Naive thymus-derived CD8-positive, alpha-beta T cell (primary cell): ENCODE data around the gene SYNGAP1. TPM values are rescaled to one million over a fixed set of nuclear protein-coding genes. Genes with fewer than 3 reads are reported as not detected.
A peak's percentile ranks its signal among the peaks of the same experiment; 100 is the strongest.

ENCODE experiments used
- ATAC-seq, 2 donors: fragments of 150-1000 bp; cut with Tn5 transposase in 1 of 2; sonication (Bioruptor Pico), chemical (Tn5 transposase) in 1 of 2; 1 replicate in 1 of 2; 2 replicates in 1 of 2; pipeline ENCODE4 v1.10.0; 2021; ENCODE audit warnings: mild to moderate bottlenecking in 2 of 2, moderate library complexity in 2 of 2
- POLR2A ChIA-PET: fragments of 350-600 bp; sonication (Branson Sonifier 250); formaldehyde crosslinking; loops from one replicate; lab custom pipeline; 2021; ENCODE audit warnings: antibody characterized with exemption; lab: Charles Lee
- DNase-seq, 10 donors: peaks; one replicate each; pipeline versions ENCODE4 v3.0.0 to v3.0.0-alpha.2; 2020 to 2022
- H3K27ac Mint-ChIP-seq, 10 donors: one replicate each; pipeline ENCODE4 v1.8.0; 2020 to 2022; ENCODE audit warnings: mild to moderate bottlenecking in 10 of 10, mixed read lengths in 10 of 10, moderate library complexity in 4 of 10, inconsistent platforms in 1 of 10
- H3K27me3 Mint-ChIP-seq, 5 donors: one replicate each; pipeline ENCODE4 v1.8.0; 2021 to 2022; ENCODE audit warnings: mixed read lengths in 5 of 5
- H3K36me3 Mint-ChIP-seq, 3 donors: one replicate each; pipeline ENCODE4 v1.8.0; 2020 to 2022; ENCODE audit warnings: mixed read lengths in 3 of 3, mild to moderate bottlenecking in 2 of 3, inconsistent platforms in 1 of 3
- H3K4me1 Mint-ChIP-seq, 4 donors: one replicate each; pipeline ENCODE4 v1.8.0; 2021 to 2022; ENCODE audit warnings: mixed read lengths in 4 of 4
- H3K4me3 Mint-ChIP-seq, 10 donors: one replicate each; pipeline ENCODE4 v1.8.0; 2020 to 2022; ENCODE audit warnings: mild to moderate bottlenecking in 10 of 10, mixed read lengths in 10 of 10, moderate library complexity in 6 of 10, inconsistent platforms in 1 of 10
- H3K9me3 Mint-ChIP-seq, 9 donors: one replicate each; pipeline ENCODE4 v1.8.0; 2020 to 2022; ENCODE audit warnings: mixed read lengths in 9 of 9, mild to moderate bottlenecking in 3 of 9, inconsistent platforms in 1 of 9, moderate library complexity in 1 of 9
- polyA plus RNA-seq, 3 donors: library from polyadenylated mRNA; unstranded; fragments of 300-500 nt; fragmentation: Illumina TruSeq; gene quantifications; one replicate each; pipeline ENCODE4 v1.2.3, GENCODE V29; 2021
- total RNA-seq, 8 experiments: library from RNA in 2 of 8; stranded (reverse) in 2 of 8; gene quantifications; one replicate each; pipeline ENCODE4 v1.2.3 and lab custom pipeline; 2021 to 2026

Gene SYNGAP1
- total and polyA plus RNA-seq, 5 experiments from 2014 or later = 0.38 to 66.6 (median 1.9) TPM

DNA sequence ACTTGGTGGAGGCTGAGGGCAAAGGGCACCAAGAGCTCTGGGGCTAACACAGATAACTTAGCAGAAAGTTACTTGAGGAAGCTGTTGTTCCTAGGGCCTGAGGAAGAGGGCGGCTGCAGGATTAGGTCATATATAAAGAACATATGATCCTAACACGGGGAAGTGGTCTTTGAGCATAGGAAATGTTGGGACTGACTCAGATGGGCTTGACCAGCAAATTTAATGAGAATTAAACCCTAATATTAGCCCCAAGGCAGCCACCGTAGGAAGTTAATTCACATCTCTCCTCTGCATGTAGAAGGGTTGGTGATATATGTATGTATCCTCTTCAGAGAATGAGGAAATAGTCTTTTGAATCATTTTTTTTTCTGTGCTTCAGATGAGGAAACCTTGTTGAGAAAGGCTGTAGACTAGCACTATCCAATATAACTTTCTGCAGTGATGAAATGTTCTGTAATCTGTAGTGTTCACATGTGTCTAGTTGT is 25.3 kb downstream of the SYNGAP1 start:
- ATAC-seq (no peak), DNase-seq (no peak)
- H3K4me1 Mint-ChIP-seq = peaks cover 8 to 44% (median 20%) of the 10 kb centered on the region in 4 donors
- POLR2A ChIA-PET = interaction anchor here (2.0 kb wide), 1 partner anchor 14 kb away, joined by 10 read pairs; no protein-coding TSS in a partner anchor
- H3K4me3 Mint-ChIP-seq = no peak overlapping the region
- no peaks in the 10 kb centered on the region for H3K9me3 Mint-ChIP-seq
- H3K27ac Mint-ChIP-seq = peak overlapping the region in 6 of 10 donors; percentile 9 to 79 (median 42)
- no peaks in the 10 kb centered on the region for H3K27me3 Mint-ChIP-seq
- H3K36me3 Mint-ChIP-seq = peaks cover 0 to 71% (median 6%) of the 10 kb centered on the region in 3 donors

DNA sequence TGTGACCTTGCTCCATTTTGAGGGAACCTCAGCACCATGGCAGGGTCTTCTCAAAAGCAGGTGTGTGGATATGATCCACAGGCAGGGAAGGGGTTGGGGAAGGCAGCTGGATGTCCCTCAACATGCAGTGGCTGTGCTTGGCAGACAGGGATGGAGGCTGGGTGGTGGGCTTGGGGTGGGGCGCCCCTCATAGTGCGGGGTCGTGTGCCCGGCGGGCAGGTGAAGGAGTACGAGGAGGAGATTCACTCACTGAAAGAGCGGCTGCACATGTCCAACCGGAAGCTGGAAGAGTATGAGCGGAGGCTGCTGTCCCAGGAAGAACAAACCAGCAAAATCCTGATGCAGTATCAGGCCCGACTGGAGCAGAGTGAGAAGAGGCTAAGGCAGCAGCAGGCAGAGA is 26.5 kb downstream of the SYNGAP1 start:
- Mint-ChIP-seq H3K4me3 (no peak overlapping the region), H3K27ac (peak overlapping the region in 5 of 10 donors; percentile 3 to 89 (median 76)), H3K27me3 (no peaks in the 10 kb centered on the region), H3K9me3 (no peaks in the 10 kb centered on the region), H3K36me3 (peaks cover 0 to 65% (median 6%) of the 10 kb centered on the region in 3 donors), H3K4me1 (peaks cover 8 to 50% (median 20%) of the 10 kb centered on the region in 4 donors)
- ATAC-seq (no peak), DNase-seq (no peak)
- POLR2A ChIA-PET = interaction anchor here (0.6 to 0.9 kb wide), 3 partner anchors 9 to 145 kb away, joined by 3 to 4 read pairs (median 4); no protein-coding TSS in a partner anchor

DNA sequence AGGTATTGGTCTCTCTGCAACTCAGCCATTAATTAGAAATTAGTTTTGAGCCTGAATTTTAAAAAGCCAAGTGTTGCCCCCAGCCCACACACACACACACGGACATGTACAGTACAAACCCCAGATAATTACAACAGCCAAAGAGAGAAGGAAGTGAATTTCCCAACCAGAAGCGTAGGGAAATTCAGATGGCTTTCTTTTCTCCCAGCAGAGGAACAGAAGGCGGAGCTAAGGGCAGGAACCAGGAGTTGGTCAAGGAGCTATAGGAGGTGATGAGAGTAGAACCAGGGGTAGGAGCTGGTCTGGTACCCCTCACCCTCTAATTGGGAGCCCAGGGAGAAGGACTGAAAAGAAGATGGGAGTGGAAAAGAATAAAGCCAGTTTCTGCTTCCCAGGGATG is 30.6 kb downstream of the SYNGAP1 start:
- peak overlapping the region; percentile 2 to 72 (median 54) for H3K27ac Mint-ChIP-seq
- H3K4me3 Mint-ChIP-seq = peak overlapping the region in 1 of 10 donors; percentile 3
- peaks cover 30 to 73% (median 41%) of the 10 kb centered on the region in 4 donors for H3K4me1 Mint-ChIP-seq
- peaks cover 0 to 40% (median 8%) of the 10 kb centered on the region in 3 donors for H3K36me3 Mint-ChIP-seq
- DNase-seq (no peak), ATAC-seq (no peak)
- POLR2A ChIA-PET = interaction anchor here (1.1 kb wide), 1 partner anchor 120 kb away, joined by 3 read pairs; no protein-coding TSS in a partner anchor
- no peaks in the 10 kb centered on the region for H3K9me3 Mint-ChIP-seq
- no peaks in the 10 kb centered on the region for H3K27me3 Mint-ChIP-seq

DNA sequence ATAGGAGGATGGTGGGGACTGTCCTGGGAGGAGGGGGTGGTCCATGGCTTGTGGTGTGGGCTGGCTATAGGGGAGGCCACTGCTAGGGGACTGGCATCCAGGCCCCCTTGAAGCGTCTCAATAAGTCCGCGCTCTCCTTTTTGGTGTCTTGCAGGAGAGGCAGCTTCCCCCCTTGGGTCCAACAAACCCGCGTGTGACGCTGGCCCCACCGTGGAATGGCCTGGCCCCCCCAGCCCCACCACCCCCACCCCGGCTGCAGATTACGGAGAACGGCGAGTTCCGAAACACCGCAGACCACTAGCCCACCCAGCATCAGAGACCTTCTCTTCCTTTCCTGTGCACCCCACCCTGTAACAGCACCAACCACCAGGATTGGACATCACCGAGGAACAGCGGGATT is 31.7 kb downstream of the SYNGAP1 start:
- peaks cover 0 to 40% (median 15%) of the 10 kb centered on the region in 3 donors for H3K36me3 Mint-ChIP-seq
- peaks cover 32 to 79% (median 49%) of the 10 kb centered on the region in 4 donors for H3K4me1 Mint-ChIP-seq
- peak overlapping the region; percentile 48 to 91 (median 74) for H3K27ac Mint-ChIP-seq
- H3K4me3 Mint-ChIP-seq = peak overlapping the region in 3 of 10 donors; percentile 8 to 77 (median 33)
- H3K27me3 Mint-ChIP-seq = no peaks in the 10 kb centered on the region
- no peak for DNase-seq
- no peak for ATAC-seq
- POLR2A ChIA-PET = no interaction called here
- no peaks in the 10 kb centered on the region for H3K9me3 Mint-ChIP-seq

DNA sequence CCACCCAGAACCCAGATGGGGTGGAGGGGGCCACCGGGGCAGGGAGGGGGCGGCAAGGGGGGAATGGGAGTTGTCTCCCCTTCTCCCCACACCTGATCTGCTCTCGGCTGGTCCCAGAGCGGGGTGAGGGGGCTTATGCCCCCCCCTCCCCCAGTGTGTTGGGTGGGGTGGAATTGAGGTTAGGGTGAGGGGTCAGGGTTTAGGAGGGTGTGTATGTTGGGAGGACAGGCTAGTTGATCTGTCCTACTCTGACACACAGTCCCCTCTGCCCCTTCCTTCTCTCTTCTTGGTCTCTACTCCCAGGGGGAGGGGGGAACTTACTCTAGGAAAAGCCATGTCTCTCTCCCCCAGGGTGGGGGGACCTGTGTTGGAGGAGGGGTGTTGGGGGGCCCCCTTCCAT is 32.6 kb downstream of the SYNGAP1 start:
- no peak for DNase-seq
- H3K36me3 Mint-ChIP-seq = peaks cover 0 to 42% (median 19%) of the 10 kb centered on the region in 3 donors
- POLR2A ChIA-PET = interaction anchor here (0.6 to 4.2 kb wide), 2 partner anchors 21 to 111 kb away, joined by 4 to 52 read pairs; no protein-coding TSS in a partner anchor
- no peaks in the 10 kb centered on the region for H3K9me3 Mint-ChIP-seq
- peak overlapping the region; percentile 8 to 98 (median 75) for H3K27ac Mint-ChIP-seq
- peaks cover 34 to 85% (median 51%) of the 10 kb centered on the region in 4 donors for H3K4me1 Mint-ChIP-seq
- no peak for ATAC-seq
- H3K27me3 Mint-ChIP-seq = no peaks in the 10 kb centered on the region
- H3K4me3 Mint-ChIP-seq = peak overlapping the region in 2 of 10 donors; percentile 29 to 100

DNA sequence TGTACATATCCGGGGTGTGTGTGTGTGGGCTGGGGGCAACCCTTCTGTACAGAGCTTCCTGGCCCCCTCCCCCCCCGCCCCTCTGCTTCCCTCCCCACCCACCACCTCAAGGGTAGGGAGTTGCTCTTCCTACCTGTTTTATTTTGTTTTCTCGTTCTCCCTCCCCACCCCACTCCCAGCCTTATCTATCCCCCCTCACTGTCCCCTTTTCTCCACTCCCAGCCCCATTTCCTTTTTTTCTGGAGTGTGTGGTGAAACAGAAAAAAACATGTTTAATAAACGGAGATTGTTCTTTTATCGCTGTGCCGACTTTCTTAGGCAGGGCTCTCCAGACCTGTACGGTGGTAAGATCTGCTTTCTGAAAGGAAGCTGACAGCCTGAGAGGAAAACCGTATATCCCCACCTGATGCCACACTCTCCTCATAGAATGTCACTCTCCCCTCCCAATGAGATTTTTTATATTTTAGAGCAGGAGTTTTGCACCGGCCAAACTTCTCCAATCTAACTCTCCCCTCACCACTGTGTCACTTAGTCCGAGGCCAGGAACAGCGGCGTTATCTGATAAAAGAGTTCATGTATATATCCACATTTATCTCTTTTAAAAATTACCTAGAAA is 33.6 kb downstream of the SYNGAP1 start:
- ATAC-seq (no peak), DNase-seq (peak in 2 of 10 donors; percentile 19 to 23)
- POLR2A ChIA-PET = interaction anchor here (0.8 to 4.2 kb wide), 15 partner anchors 22 to 481 kb away, joined by 3 to 52 read pairs (median 6); partner anchors contain the start of genes BAK1, CUTA, ITPR3 and PFDN6
- H3K9me3 Mint-ChIP-seq = no peaks in the 10 kb centered on the region
- H3K27ac Mint-ChIP-seq = peak overlapping the region; percentile 63 to 99 (median 96)
- no peaks in the 10 kb centered on the region for H3K27me3 Mint-ChIP-seq
- H3K4me3 Mint-ChIP-seq = peak overlapping the region; percentile 91 to 100 (median 94)
- peaks cover 32 to 77% (median 44%) of the 10 kb centered on the region in 4 donors for H3K4me1 Mint-ChIP-seq
- peaks cover 0 to 33% (median 19%) of the 10 kb centered on the region in 3 donors for H3K36me3 Mint-ChIP-seq

DNA sequence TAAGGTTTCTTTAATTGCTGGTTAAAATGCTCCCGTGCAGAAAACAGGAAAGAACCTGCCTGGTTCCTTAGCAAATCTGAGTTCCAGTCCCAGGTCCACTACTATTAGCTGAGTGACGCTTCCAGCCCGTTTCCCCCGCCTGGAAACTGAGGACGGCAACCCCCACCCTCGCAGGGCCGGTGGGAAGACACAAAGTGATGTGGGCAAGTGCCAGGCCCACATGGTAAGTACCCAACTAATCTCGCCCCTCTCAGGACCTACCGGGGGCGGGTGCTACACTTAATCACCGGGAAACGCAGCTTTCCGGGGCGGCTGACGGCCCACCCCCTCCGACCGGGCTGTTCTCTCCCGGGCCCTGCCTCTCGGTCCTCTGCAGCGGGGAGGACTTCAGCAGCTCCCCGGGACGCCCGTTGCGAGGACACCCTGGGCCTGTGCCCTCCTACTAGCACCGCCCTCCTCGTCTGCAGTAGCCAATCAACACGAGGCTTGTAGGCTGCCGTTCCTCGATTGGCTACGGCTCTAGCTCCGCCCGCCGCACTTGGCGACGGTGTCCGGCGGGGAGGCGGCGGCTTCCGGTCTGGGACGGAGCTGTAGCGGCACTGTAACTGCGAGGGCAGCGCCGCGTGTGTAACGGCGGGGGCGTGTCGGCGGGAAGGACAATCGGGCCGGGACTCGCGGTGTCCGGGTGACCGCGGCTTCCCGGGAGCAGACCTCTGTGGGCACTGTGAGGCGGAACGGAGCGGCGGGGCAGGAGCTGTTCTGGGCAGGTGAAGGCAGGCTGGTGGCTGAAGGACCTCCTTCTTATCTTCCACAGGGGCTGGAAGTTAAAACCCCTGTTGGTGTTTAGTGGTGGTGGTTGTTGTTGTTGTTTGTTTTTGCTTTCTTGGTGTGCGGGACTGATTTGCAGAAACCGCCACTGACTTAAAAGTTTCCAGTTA is 34.4 kb downstream of the SYNGAP1 start, which contains the start of gene ZBTB9:
Gene ZBTB9, plus strand, starts transcription at position 568 of the 938 bp plus-strand sequence. CDS start 525 bp downstream, outside the sequence.
- Mint-ChIP-seq H3K36me3 (peaks cover 0 to 25% (median 14%) of the 10 kb centered on the region in 3 donors), H3K4me1 (peaks cover 31 to 69% (median 43%) of the 10 kb centered on the region in 4 donors), H3K27ac (peak within 1 kb of the TSS; percentile 63 to 99 (median 96)), H3K9me3 (no peaks in the 10 kb centered on the region), H3K4me3 (peak within 1 kb of the TSS; percentile 91 to 100 (median 94)), H3K27me3 (no peaks in the 10 kb centered on the region)
- DNase-seq (peak; percentile 87 to 96 (median 92)), ATAC-seq (peak; percentile 97 to 99)
- POLR2A ChIA-PET = interaction anchor here (0.6 to 4.2 kb wide), 19 partner anchors 23 to 482 kb away, joined by 3 to 52 read pairs (median 6); partner anchors contain the start of genes BAK1, CUTA, ITPR3 and PFDN6

DNA sequence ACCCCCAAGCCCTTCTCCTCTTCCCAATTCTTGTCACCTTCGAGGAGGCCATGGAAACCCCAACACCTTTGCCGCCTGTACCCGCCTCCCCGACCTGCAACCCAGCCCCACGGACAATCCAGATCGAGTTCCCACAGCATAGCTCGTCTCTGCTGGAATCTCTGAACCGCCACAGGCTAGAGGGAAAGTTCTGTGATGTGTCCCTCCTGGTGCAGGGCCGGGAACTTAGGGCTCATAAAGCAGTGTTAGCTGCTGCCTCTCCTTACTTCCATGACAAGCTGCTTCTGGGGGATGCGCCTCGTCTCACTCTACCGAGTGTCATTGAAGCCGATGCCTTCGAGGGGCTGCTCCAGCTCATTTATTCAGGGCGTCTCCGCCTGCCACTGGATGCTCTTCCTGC is 35.2 kb downstream of the SYNGAP1 start:
- no peak for ATAC-seq
- Mint-ChIP-seq H3K36me3 (peaks cover 0 to 22% (median 14%) of the 10 kb centered on the region in 3 donors), H3K27ac (peak overlapping the region; percentile 63 to 99 (median 96)), H3K4me1 (peaks cover 31 to 68% (median 42%) of the 10 kb centered on the region in 4 donors), H3K9me3 (no peaks in the 10 kb centered on the region), H3K4me3 (peak overlapping the region; percentile 91 to 100 (median 94)), H3K27me3 (no peaks in the 10 kb centered on the region)
- peak in 1 of 10 donors; percentile 7 for DNase-seq
- POLR2A ChIA-PET = interaction anchor here (0.9 to 4.2 kb wide), 10 partner anchors 24 to 184 kb away, joined by 3 to 52 read pairs (median 10); partner anchors contain the start of genes BAK1, CUTA, PFDN6 and PHF1

DNA sequence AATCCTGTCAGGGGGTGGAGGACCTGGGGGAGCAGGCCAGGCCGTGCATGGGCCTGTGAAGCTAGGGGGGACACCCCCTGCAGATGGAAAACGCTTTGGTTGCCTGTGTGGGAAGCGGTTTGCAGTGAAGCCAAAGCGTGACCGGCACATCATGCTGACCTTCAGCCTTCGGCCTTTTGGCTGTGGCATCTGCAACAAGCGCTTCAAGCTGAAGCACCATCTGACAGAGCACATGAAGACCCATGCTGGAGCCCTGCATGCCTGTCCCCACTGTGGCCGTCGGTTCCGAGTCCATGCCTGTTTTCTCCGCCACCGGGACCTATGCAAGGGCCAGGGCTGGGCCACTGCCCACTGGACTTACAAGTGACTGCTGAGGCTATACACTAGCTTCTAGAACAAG is 36.3 kb downstream of the SYNGAP1 start:
- POLR2A ChIA-PET = interaction anchor here (0.7 to 4.2 kb wide), 3 partner anchors 25 to 124 kb away, joined by 4 to 52 read pairs (median 21); partner anchors contain the start of genes BAK1, CUTA and SYNGAP1
- Mint-ChIP-seq H3K27ac (peak overlapping the region in 2 of 10 donors; percentile 42 to 96), H3K27me3 (no peaks in the 10 kb centered on the region), H3K9me3 (no peaks in the 10 kb centered on the region), H3K36me3 (peaks cover 0 to 17% (median 14%) of the 10 kb centered on the region in 3 donors), H3K4me1 (peaks cover 31 to 63% (median 40%) of the 10 kb centered on the region in 4 donors), H3K4me3 (peak overlapping the region in 8 of 10 donors; percentile 12 to 91 (median 49))
- no peak for DNase-seq
- no peak for ATAC-seq

DNA sequence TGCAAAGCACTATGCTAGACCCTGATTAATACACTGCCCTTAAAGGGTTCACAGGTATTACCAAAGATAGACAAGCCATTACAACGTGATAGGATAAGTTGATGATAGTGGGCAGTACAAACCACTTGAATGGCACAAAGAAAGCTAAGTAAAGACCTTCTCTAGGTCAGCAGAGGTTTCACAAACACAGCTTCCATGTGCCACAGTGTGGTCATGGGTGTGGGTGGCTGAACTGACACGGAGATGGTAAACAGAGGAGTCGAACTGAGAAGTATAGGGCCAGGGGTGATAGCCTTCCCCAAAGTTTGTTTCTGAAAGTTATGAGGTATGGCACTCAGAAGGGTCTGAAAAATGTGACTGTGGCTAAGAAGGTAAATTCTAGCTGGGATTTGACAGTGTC is 38.8 kb downstream of the SYNGAP1 start:
- peaks cover 0 to under 1% (median 0%) of the 10 kb centered on the region in 5 donors for H3K27me3 Mint-ChIP-seq
- peaks cover 0 to 17% (median 14%) of the 10 kb centered on the region in 3 donors for H3K36me3 Mint-ChIP-seq
- H3K9me3 Mint-ChIP-seq = no peaks in the 10 kb centered on the region
- peaks cover 22 to 39% (median 28%) of the 10 kb centered on the region in 4 donors for H3K4me1 Mint-ChIP-seq
- DNase-seq = no peak
- no peak overlapping the region for H3K4me3 Mint-ChIP-seq
- POLR2A ChIA-PET = no interaction called here
- no peak for ATAC-seq
- no peak overlapping the region for H3K27ac Mint-ChIP-seq

DNA sequence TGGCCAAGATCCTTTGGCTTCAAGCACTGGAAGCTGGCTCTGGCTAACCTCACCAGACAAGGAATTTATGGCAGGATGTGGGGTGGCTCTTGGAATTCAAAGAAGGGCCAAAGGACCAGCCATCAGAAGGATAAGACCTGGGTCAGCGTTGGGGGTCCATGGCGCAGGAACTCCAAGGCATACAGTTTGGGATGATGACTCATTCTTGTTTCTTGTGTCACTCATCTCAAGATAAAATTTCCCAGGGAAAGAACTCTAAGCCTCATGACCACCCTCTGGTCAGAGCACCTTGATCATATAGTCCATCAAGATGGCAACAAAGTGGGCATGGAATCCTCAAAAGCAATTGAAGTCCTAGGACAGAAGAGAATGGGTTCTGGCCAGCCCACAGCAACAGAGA is 39.4 kb downstream of the SYNGAP1 start:
- Mint-ChIP-seq H3K4me3 (no peak overlapping the region), H3K4me1 (peaks cover 18 to 34% (median 25%) of the 10 kb centered on the region in 4 donors), H3K36me3 (peaks cover 0 to 17% (median 14%) of the 10 kb centered on the region in 3 donors), H3K9me3 (no peaks in the 10 kb centered on the region), H3K27me3 (peaks cover 0 to 2% (median 0%) of the 10 kb centered on the region in 5 donors), H3K27ac (no peak overlapping the region)
- POLR2A ChIA-PET = no interaction called here
- DNase-seq (no peak), ATAC-seq (no peak)
